ENCODE results near the gene RCOR1. TPM values are rescaled to one million over a fixed set of nuclear protein-coding genes. Genes with fewer than 3 reads are reported as not detected.
"Not testable (repeated sequence)": the region's sequence is repeated elsewhere in the genome, so short reads cannot be mapped to it uniquely, and the experiment has no call there.

Gene RCOR1
- total and polyA plus RNA-seq, 4 donors, result 3.1 to 24.1 (median 9.7) TPM

- WGBS, 2 donors, result 92 to 93% methylated on average over 9 of the region's 9 CpGs
- intact Hi-C loops (cut with DNase I), result no loop called here
- no peak for ATAC-seq (ENCODE audit: low FRiP score)
Observed at GRCh38 chr14:102570334-102570995, 22.0 kb upstream of the RCOR1 start.

GRCh38 chr14:102571043-102571442 lies 21.4 kb upstream of the RCOR1 start:
- no peaks in the 10 kb centered on the region for H3K27me3 ChIP-seq (ENCODE audit: control insufficient read depth in 1 of 2, insufficient read depth in 2 of 2, low read length in 1 of 2)
- ATAC-seq (ENCODE audit: low FRiP score) (no peak), DNase-seq (no peak)
- H3K4me1 ChIP-seq (ENCODE audit: control insufficient read depth in 1 of 2, insufficient read depth in 2 of 2, low read length in 2 of 2), result no peaks in the 10 kb centered on the region
- no peak overlapping the region for H3K27ac ChIP-seq (ENCODE audit: low read depth in 1 of 2, low read length in 2 of 2)
- H3K4me3 ChIP-seq (ENCODE audit: low read length in 2 of 2), result no peak overlapping the region
- 72 to 77% methylated on average over 2 of the region's 2 CpGs for WGBS, 2 donors
- no peaks in the 10 kb centered on the region for H3K9me3 ChIP-seq (ENCODE audit: control insufficient read depth, low read length)
- intact Hi-C loops (cut with DNase I), result no loop called here
- no peaks in the 10 kb centered on the region for H3K36me3 ChIP-seq (ENCODE audit: control insufficient read depth in 1 of 2, insufficient read depth in 2 of 2, low read length in 1 of 2)

More at GRCh38 chr14:102570334-102570995, 22.0 kb upstream of the RCOR1 start:
- H3K27me3 ChIP-seq (ENCODE audit: control insufficient read depth in 1 of 2, insufficient read depth in 2 of 2, low read length in 1 of 2), result no peaks in the 10 kb centered on the region
- H3K36me3 ChIP-seq (ENCODE audit: control insufficient read depth in 1 of 2, insufficient read depth in 2 of 2, low read length in 1 of 2), result no peaks in the 10 kb centered on the region
- H3K4me3 ChIP-seq (ENCODE audit: low read length in 2 of 2), result no peak overlapping the region
- no peak overlapping the region for H3K27ac ChIP-seq (ENCODE audit: low read depth in 1 of 2, low read length in 2 of 2)
- DNase-seq, result no peak
- no peaks in the 10 kb centered on the region for H3K4me1 ChIP-seq (ENCODE audit: control insufficient read depth in 1 of 2, insufficient read depth in 2 of 2, low read length in 2 of 2)
- H3K9me3 ChIP-seq (ENCODE audit: control insufficient read depth, low read length), result no peaks in the 10 kb centered on the region

- intact Hi-C loops (cut with DNase I), result no loop called here
- no peak overlapping the region for H3K4me3 ChIP-seq (ENCODE audit: low read length in 2 of 2)
- DNase-seq (no peak), ATAC-seq (ENCODE audit: low FRiP score) (no peak)
- no peaks in the 10 kb centered on the region for H3K4me1 ChIP-seq (ENCODE audit: control insufficient read depth in 1 of 2, insufficient read depth in 2 of 2, low read length in 2 of 2)
- 94 to 96% methylated on average over 10 of the region's 10 CpGs for WGBS, 2 donors
- H3K9me3 ChIP-seq (ENCODE audit: control insufficient read depth, low read length), result no peaks in the 10 kb centered on the region
- no peaks in the 10 kb centered on the region for H3K36me3 ChIP-seq (ENCODE audit: control insufficient read depth in 1 of 2, insufficient read depth in 2 of 2, low read length in 1 of 2)
- no peak overlapping the region for H3K27ac ChIP-seq (ENCODE audit: low read depth in 1 of 2, low read length in 2 of 2)
- H3K27me3 ChIP-seq (ENCODE audit: control insufficient read depth in 1 of 2, insufficient read depth in 2 of 2, low read length in 1 of 2), result no peaks in the 10 kb centered on the region
Observed at GRCh38 chr14:102571478-102572042, 20.9 kb upstream of the RCOR1 start.

GRCh38 chr14:102573161-102573560 lies 19.3 kb upstream of the RCOR1 start:
- H3K27ac ChIP-seq (ENCODE audit: low read depth in 1 of 2, low read length in 2 of 2); H3K4me1 ChIP-seq (ENCODE audit: control insufficient read depth in 1 of 2, insufficient read depth in 2 of 2, low read length in 2 of 2); DNase-seq; H3K9me3 ChIP-seq (ENCODE audit: control insufficient read depth, low read length); intact Hi-C loops (cut with DNase I); H3K4me3 ChIP-seq (ENCODE audit: low read length in 2 of 2); H3K27me3 ChIP-seq (ENCODE audit: control insufficient read depth in 1 of 2, insufficient read depth in 2 of 2, low read length in 1 of 2); H3K36me3 ChIP-seq (ENCODE audit: control insufficient read depth in 1 of 2, insufficient read depth in 2 of 2, low read length in 1 of 2); ATAC-seq (ENCODE audit: low FRiP score): not testable (repeated sequence)
- WGBS, 2 donors, result 81 to 83% methylated on average over 8 of the region's 8 CpGs

- Histone ChIP-seq H3K4me1 (ENCODE audit: control insufficient read depth in 1 of 2, insufficient read depth in 2 of 2, low read length in 2 of 2) (no peaks in the 10 kb centered on the region), H3K27me3 (ENCODE audit: control insufficient read depth in 1 of 2, insufficient read depth in 2 of 2, low read length in 1 of 2) (no peaks in the 10 kb centered on the region), H3K4me3 (ENCODE audit: low read length in 2 of 2) (no peak overlapping the region), H3K9me3 (ENCODE audit: control insufficient read depth, low read length) (no peaks in the 10 kb centered on the region), H3K27ac (ENCODE audit: low read depth in 1 of 2, low read length in 2 of 2) (no peak overlapping the region), H3K36me3 (ENCODE audit: control insufficient read depth in 1 of 2, insufficient read depth in 2 of 2, low read length in 1 of 2) (no peaks in the 10 kb centered on the region)
- WGBS, 2 donors, result 63 to 66% methylated on average over 8 of the region's 8 CpGs
- no peak for DNase-seq
- ATAC-seq (ENCODE audit: low FRiP score), result no peak
- intact Hi-C loops (cut with DNase I), result no loop called here
Observed at GRCh38 chr14:102573591-102574046, 18.8 kb upstream of the RCOR1 start.

GRCh38 chr14:102574281-102575159 lies 17.9 kb upstream of the RCOR1 start:
- Histone ChIP-seq H3K27ac (ENCODE audit: low read depth in 1 of 2, low read length in 2 of 2) (no peak overlapping the region), H3K4me1 (ENCODE audit: control insufficient read depth in 1 of 2, insufficient read depth in 2 of 2, low read length in 2 of 2) (no peaks in the 10 kb centered on the region), H3K9me3 (ENCODE audit: control insufficient read depth, low read length) (no peaks in the 10 kb centered on the region), H3K36me3 (ENCODE audit: control insufficient read depth in 1 of 2, insufficient read depth in 2 of 2, low read length in 1 of 2) (no peaks in the 10 kb centered on the region), H3K27me3 (ENCODE audit: control insufficient read depth in 1 of 2, insufficient read depth in 2 of 2, low read length in 1 of 2) (no peaks in the 10 kb centered on the region), H3K4me3 (ENCODE audit: low read length in 2 of 2) (no peak overlapping the region)
- intact Hi-C loops (cut with DNase I), result no loop called here
- peak in 1 of 2 donors; percentile 74 for DNase-seq
- no peak for ATAC-seq (ENCODE audit: low FRiP score)
- WGBS, 2 donors, result 60 to 65% methylated on average over 20 of the region's 20 CpGs

GRCh38 chr14:102575160-102575845 lies 17.1 kb upstream of the RCOR1 start:
- intact Hi-C loops (cut with DNase I), result no loop called here
- H3K36me3 ChIP-seq (ENCODE audit: control insufficient read depth in 1 of 2, insufficient read depth in 2 of 2, low read length in 1 of 2), result no peaks in the 10 kb centered on the region
- no peaks in the 10 kb centered on the region for H3K4me1 ChIP-seq (ENCODE audit: control insufficient read depth in 1 of 2, insufficient read depth in 2 of 2, low read length in 2 of 2)
- 85 to 88% methylated on average over 15 of the region's 15 CpGs for WGBS, 2 donors
- no peaks in the 10 kb centered on the region for H3K9me3 ChIP-seq (ENCODE audit: control insufficient read depth, low read length)
- DNase-seq (no peak), ATAC-seq (ENCODE audit: low FRiP score) (no peak)
- no peak overlapping the region for H3K27ac ChIP-seq (ENCODE audit: low read depth in 1 of 2, low read length in 2 of 2)
- H3K4me3 ChIP-seq (ENCODE audit: low read length in 2 of 2), result no peak overlapping the region
- H3K27me3 ChIP-seq (ENCODE audit: control insufficient read depth in 1 of 2, insufficient read depth in 2 of 2, low read length in 1 of 2), result no peaks in the 10 kb centered on the region

- H3K27me3 ChIP-seq (ENCODE audit: control insufficient read depth in 1 of 2, insufficient read depth in 2 of 2, low read length in 1 of 2); H3K4me3 ChIP-seq (ENCODE audit: low read length in 2 of 2); H3K9me3 ChIP-seq (ENCODE audit: control insufficient read depth, low read length); intact Hi-C loops (cut with DNase I); H3K27ac ChIP-seq (ENCODE audit: low read depth in 1 of 2, low read length in 2 of 2); H3K36me3 ChIP-seq (ENCODE audit: control insufficient read depth in 1 of 2, insufficient read depth in 2 of 2, low read length in 1 of 2); H3K4me1 ChIP-seq (ENCODE audit: control insufficient read depth in 1 of 2, insufficient read depth in 2 of 2, low read length in 2 of 2); DNase-seq; ATAC-seq (ENCODE audit: low FRiP score): not testable (repeated sequence)
- 91 to 95% methylated on average over 8 of the region's 8 CpGs for WGBS, 2 donors
Observed at GRCh38 chr14:102575846-102576428, 16.5 kb upstream of the RCOR1 start.
